Liver (tissue), 9 donors: ENCODE results near the gene USP9Y. TPM values are rescaled to one million over a fixed set of nuclear protein-coding genes. Genes with fewer than 3 reads are reported as not detected.

ENCODE experiments used
- DNase-seq: peaks from one replicate; pipeline ENCODE4 v3.0.0-alpha.2; 2017; ENCODE audit warnings: low spot score
- H3K27ac ChIP-seq, 2 donors: one replicate each; pipeline ENCODE4 v1.7.0; 2013; ENCODE audit warnings: inconsistent platforms in 2 of 2, low read length in 2 of 2, control low read depth in 1 of 2, low read depth in 1 of 2, mild to moderate bottlenecking in 1 of 2
- H3K27me3 ChIP-seq, 4 donors: one replicate each; pipeline versions ENCODE4 v1.6.1 to v1.7.0; 2013; ENCODE audit warnings: low read length in 3 of 4, inconsistent platforms in 1 of 4, mild to moderate bottlenecking in 1 of 4, moderate library complexity in 1 of 4; ENCODE audit not compliant: control insufficient read depth in 4 of 4, insufficient read depth in 4 of 4
- H3K36me3 ChIP-seq, 4 donors: one replicate each; pipeline versions ENCODE4 v1.6.1 to v1.7.0; 2013; ENCODE audit warnings: low read length in 3 of 4, mild to moderate bottlenecking in 3 of 4, low read depth in 1 of 4, moderate library complexity in 1 of 4; ENCODE audit not compliant: control insufficient read depth in 4 of 4, insufficient read depth in 3 of 4
- H3K4me1 ChIP-seq, 4 donors: one replicate each; pipeline versions ENCODE4 v1.6.1 to v1.7.0; 2013; ENCODE audit warnings: low read length in 3 of 4, mild to moderate bottlenecking in 3 of 4, moderate library complexity in 1 of 4; ENCODE audit not compliant: control insufficient read depth in 4 of 4, insufficient read depth in 4 of 4
- H3K4me3 ChIP-seq, 3 donors: one replicate each; pipeline versions ENCODE4 v1.6.1 to v1.7.0; 2013; ENCODE audit warnings: low read length in 3 of 3, control low read depth in 1 of 3, low read depth in 1 of 3, mild to moderate bottlenecking in 1 of 3
- H3K9ac ChIP-seq, 2 donors: one replicate each; pipeline ENCODE4 v1.7.0; 2013; ENCODE audit warnings: low read length in 2 of 2, mild to moderate bottlenecking in 2 of 2, moderate library complexity in 2 of 2, control low read depth in 1 of 2, low read depth in 1 of 2
- H3K9me3 ChIP-seq, 4 donors: one replicate each; pipeline versions ENCODE4 v1.6.1 to v1.7.0; 2013; ENCODE audit warnings: low read length in 3 of 4; ENCODE audit not compliant: control insufficient read depth in 4 of 4
- ATF3 ChIP-seq: IDR thresholded peaks from 2 replicates; pipeline ENCODE4 v1.6.1; 2016; ENCODE audit warnings: antibody characterized with exemption
- CTCF ChIP-seq: fragments of 150-350 bp; IDR thresholded peaks from 2 replicates; pipeline ENCODE4 v1.5.1; 2017; ENCODE audit warnings: improper control_type of control experiment, low read depth, low read length; ENCODE audit not compliant: missing input control
- FOXA2 ChIP-seq: IDR thresholded peaks from 2 replicates; pipeline ENCODE4 v1.6.1; 2016; ENCODE audit warnings: antibody characterized with exemption
- GABPA ChIP-seq, 2 donors: IDR thresholded peaks in 1 of 2; conservative IDR thresholded peaks in 1 of 2; 2 replicates each; pipeline ENCODE4 v1.6.1; 2016; ENCODE audit warnings: antibody characterized with exemption in 2 of 2, mild to moderate bottlenecking in 1 of 2, moderate library complexity in 1 of 2
- HNF4A ChIP-seq, 2 donors: conservative IDR thresholded peaks; 2 replicates each; pipeline ENCODE4 v1.6.1; 2016; ENCODE audit warnings: antibody characterized with exemption in 2 of 2, mild to moderate bottlenecking in 2 of 2
- HNF4G ChIP-seq: IDR thresholded peaks from 2 replicates; pipeline ENCODE4 v1.6.1; 2016; ENCODE audit warnings: antibody characterized with exemption
- NR2F2 ChIP-seq: IDR thresholded peaks from 2 replicates; pipeline ENCODE4 v1.6.1; 2016; ENCODE audit warnings: antibody characterized with exemption
- RAD21 ChIP-seq, 2 donors: IDR thresholded peaks; 2 replicates each; pipeline ENCODE4 v1.6.1; 2016; ENCODE audit warnings: antibody characterized with exemption in 2 of 2, mild to moderate bottlenecking in 2 of 2
- SP1 ChIP-seq: IDR thresholded peaks from 2 replicates; pipeline ENCODE4 v1.6.1; 2018; ENCODE audit warnings: antibody characterized with exemption, mild to moderate bottlenecking
- TAF1 ChIP-seq: conservative IDR thresholded peaks from 2 replicates; pipeline ENCODE4 v1.6.1; 2016; ENCODE audit warnings: antibody characterized with exemption, mild to moderate bottlenecking
- YY1 ChIP-seq: IDR thresholded peaks from 2 replicates; pipeline ENCODE4 v1.6.1; 2016; ENCODE audit warnings: antibody characterized with exemption, mild to moderate bottlenecking
- WGBS: extraction: QIAGEN DNeasy Blood & Tissue Kit; methylation state at CpG from one replicate; pipeline ENCODE4 v1.1.7; 2013; 5-methylcytosine and 5-hydroxymethylcytosine counted together
- polyA plus RNA-seq, 2 donors: library from polyadenylated mRNA; stranded (reverse) in 1 of 2; unstranded in 1 of 2; fragments of 200-250 nt in 1 of 2; fragments of >200 nt in 1 of 2; fragmentation: Nextera tagmentation in 1 of 2; extraction: Ambion mirVana in 1 of 2; gene quantifications; one replicate each; pipeline versions ENCODE4 v1.2.1 to v1.2.3, GENCODE V29; 2013 to 2015
- total RNA-seq, 2 donors: library from RNA; depleted of rRNA; stranded (reverse); fragments of >200 nt; gene quantifications; one replicate each; pipeline ENCODE4 v1.2.3, GENCODE V29; 2014
- TF ChIP-seq, protein P1 (sequence below): IDR thresholded peaks from 2 replicates; pipeline ENCODE4 v1.6.1; 2016; ENCODE audit warnings: antibody characterized with exemption
- TF ChIP-seq, protein P2 (sequence below): IDR thresholded peaks from 2 replicates; pipeline ENCODE4 v1.6.1; 2016; ENCODE audit warnings: antibody characterized with exemption
- TF ChIP-seq, protein P3 (sequence below): IDR thresholded peaks from 2 replicates; pipeline ENCODE4 v1.6.1; 2016; ENCODE audit warnings: antibody characterized with exemption, mild to moderate bottlenecking
- donor health status: healthy.
- donor health status: healthy.
- donor health status: healthy.
- donor health status: healthy.
- donor health status: healthy.

USP9Y gene
- total and polyA plus RNA-seq, 4 donors: 3.7 to 10.1 TPM; not detected in 2

DNA sequence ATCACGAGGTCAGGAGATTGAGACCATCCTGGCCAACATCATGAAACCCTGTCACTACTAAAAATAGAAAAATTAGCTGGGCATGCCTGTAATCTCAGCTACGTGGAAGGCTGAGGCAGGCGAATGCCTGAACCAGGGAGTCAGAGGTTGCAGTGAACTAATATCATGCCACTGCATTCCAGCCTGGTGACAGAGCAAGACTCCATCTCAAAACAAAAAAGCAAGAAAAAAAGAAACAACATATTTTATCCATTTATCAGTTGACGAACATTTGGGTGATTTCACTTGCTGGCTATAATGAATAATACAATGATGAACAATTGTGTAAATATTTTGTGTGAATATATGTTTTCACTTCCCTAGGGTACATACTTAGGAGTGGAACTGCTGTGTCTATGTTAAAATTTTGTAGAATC, 49.4 kb upstream of the USP9Y start:
- DNase-seq: no peak
- Histone ChIP-seq H3K4me1 (no peaks in the 10 kb centered on the region), H3K36me3 (no peaks in the 10 kb centered on the region), H3K27me3 (no peaks in the 10 kb centered on the region), H3K27ac (no peak overlapping the region), H3K9ac (no peak overlapping the region), H3K4me3 (no peak overlapping the region), H3K9me3 (no peaks in the 10 kb centered on the region)
- TF ChIP-seq, protein P1, sequence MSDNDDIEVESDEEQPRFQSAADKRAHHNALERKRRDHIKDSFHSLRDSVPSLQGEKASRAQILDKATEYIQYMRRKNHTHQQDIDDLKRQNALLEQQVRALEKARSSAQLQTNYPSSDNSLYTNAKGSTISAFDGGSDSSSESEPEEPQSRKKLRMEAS: no peak
- TF ChIP-seq RAD21 (IDR thresholded peaks at IDR 0.05) (no peak), YY1 (no peak), GABPA (IDR thresholded peaks at IDR 0.05 in 1 of 2, conservative IDR thresholded peaks at IDR 0.05 in 1 of 2) (no peak), HNF4A (conservative IDR thresholded peaks at IDR 0.05) (no peak), SP1 (no peak), NR2F2 (no peak), CTCF (no peak), HNF4G (no peak), TAF1 (no peak), FOXA2 (no peak), ATF3 (no peak)
- TF ChIP-seq, protein P2, sequence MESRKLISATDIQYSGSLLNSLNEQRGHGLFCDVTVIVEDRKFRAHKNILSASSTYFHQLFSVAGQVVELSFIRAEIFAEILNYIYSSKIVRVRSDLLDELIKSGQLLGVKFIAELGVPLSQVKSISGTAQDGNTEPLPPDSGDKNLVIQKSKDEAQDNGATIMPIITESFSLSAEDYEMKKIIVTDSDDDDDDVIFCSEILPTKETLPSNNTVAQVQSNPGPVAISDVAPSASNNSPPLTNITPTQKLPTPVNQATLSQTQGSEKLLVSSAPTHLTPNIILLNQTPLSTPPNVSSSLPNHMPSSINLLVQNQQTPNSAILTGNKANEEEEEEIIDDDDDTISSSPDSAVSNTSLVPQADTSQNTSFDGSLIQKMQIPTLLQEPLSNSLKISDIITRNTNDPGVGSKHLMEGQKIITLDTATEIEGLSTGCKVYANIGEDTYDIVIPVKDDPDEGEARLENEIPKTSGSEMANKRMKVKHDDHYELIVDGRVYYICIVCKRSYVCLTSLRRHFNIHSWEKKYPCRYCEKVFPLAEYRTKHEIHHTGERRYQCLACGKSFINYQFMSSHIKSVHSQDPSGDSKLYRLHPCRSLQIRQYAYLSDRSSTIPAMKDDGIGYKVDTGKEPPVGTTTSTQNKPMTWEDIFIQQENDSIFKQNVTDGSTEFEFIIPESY: no peak
- TF ChIP-seq, protein P3, sequence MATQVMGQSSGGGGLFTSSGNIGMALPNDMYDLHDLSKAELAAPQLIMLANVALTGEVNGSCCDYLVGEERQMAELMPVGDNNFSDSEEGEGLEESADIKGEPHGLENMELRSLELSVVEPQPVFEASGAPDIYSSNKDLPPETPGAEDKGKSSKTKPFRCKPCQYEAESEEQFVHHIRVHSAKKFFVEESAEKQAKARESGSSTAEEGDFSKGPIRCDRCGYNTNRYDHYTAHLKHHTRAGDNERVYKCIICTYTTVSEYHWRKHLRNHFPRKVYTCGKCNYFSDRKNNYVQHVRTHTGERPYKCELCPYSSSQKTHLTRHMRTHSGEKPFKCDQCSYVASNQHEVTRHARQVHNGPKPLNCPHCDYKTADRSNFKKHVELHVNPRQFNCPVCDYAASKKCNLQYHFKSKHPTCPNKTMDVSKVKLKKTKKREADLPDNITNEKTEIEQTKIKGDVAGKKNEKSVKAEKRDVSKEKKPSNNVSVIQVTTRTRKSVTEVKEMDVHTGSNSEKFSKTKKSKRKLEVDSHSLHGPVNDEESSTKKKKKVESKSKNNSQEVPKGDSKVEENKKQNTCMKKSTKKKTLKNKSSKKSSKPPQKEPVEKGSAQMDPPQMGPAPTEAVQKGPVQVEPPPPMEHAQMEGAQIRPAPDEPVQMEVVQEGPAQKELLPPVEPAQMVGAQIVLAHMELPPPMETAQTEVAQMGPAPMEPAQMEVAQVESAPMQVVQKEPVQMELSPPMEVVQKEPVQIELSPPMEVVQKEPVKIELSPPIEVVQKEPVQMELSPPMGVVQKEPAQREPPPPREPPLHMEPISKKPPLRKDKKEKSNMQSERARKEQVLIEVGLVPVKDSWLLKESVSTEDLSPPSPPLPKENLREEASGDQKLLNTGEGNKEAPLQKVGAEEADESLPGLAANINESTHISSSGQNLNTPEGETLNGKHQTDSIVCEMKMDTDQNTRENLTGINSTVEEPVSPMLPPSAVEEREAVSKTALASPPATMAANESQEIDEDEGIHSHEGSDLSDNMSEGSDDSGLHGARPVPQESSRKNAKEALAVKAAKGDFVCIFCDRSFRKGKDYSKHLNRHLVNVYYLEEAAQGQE: no peak
- 77% methylated on average over 4 of the region's 4 CpGs for WGBS
